CD4-positive, alpha-beta T cell (primary cell): ENCODE results near the gene MCUB. TPM values are rescaled to one million over a fixed set of nuclear protein-coding genes. Genes with fewer than 3 reads are reported as not detected.
"Not testable (repeated sequence)": the region's sequence is repeated elsewhere in the genome, so short reads cannot be mapped to it uniquely, and the experiment has no call there.

ENCODE experiments used
- ATAC-seq: fragments of 200-7000 bp; cut with Tn5 transposase; one replicate; pipeline ENCODE4 v1.10.0; 2022; ENCODE audit warnings: mild to moderate bottlenecking; ENCODE audit not compliant: poor library complexity
- CTCF ChIA-PET: fragments of 350-600 bp; sonication (Branson Sonifier 250); formaldehyde crosslinking; loops from one replicate; lab custom pipeline; 2021; ENCODE audit warnings: antibody characterized with exemption, inconsistent platforms; lab: Charles Lee
- POLR2A ChIA-PET: fragments of 350-600 bp; sonication (Branson Sonifier 250); formaldehyde crosslinking; loops from one replicate; lab custom pipeline; 2021; ENCODE audit warnings: antibody characterized with exemption, inconsistent platforms; lab: Charles Lee
- DNase-seq, 14 experiments: peaks; one replicate each; pipeline ENCODE4 v3.0.0-alpha.2; 2013 to 2020; ENCODE audit warnings: mixed read lengths in 2 of 14
- H3K27ac ChIP-seq, 2 donors: one replicate each; pipeline versions ENCODE4 v1.5.1 to v1.7.0; 2013; ENCODE audit warnings: low read length in 2 of 2, low read depth in 1 of 2, mild to moderate bottlenecking in 1 of 2
- H3K27me3 ChIP-seq, 2 experiments: 1 replicate in 1 of 2; 2 replicates in 1 of 2; pipeline versions ENCODE4 v1.6.1 to v1.7.0; 2013; ENCODE audit warnings: low read length in 2 of 2, control low read depth in 1 of 2, mild to moderate bottlenecking in 1 of 2, moderate library complexity in 1 of 2; ENCODE audit not compliant: insufficient read depth in 2 of 2, control insufficient read depth in 1 of 2
- H3K36me3 ChIP-seq: one replicate; pipeline ENCODE4 v1.6.1; 2013; ENCODE audit warnings: low read length, control low read depth; ENCODE audit not compliant: insufficient read depth
- H3K4me1 ChIP-seq: one replicate; pipeline ENCODE4 v1.6.1; 2013; ENCODE audit warnings: low read length, control low read depth; ENCODE audit not compliant: insufficient read depth
- H3K4me3 ChIP-seq: one replicate; pipeline ENCODE4 v1.5.1; 2013; ENCODE audit warnings: mild to moderate bottlenecking, low read length, moderate library complexity
- H3K9me3 ChIP-seq, 2 experiments: 1 replicate in 1 of 2; 2 replicates in 1 of 2; pipeline versions ENCODE4 v1.6.1 to v1.7.0; 2013; ENCODE audit warnings: low read length in 2 of 2, mild to moderate bottlenecking in 2 of 2, control low read depth in 1 of 2, moderate library complexity in 1 of 2; ENCODE audit not compliant: control insufficient read depth in 1 of 2, insufficient read depth in 1 of 2
- H3K27ac Mint-ChIP-seq: one replicate; pipeline ENCODE4 v1.8.0; 2020; ENCODE audit warnings: mixed read lengths
- H3K27me3 Mint-ChIP-seq: one replicate; pipeline ENCODE4 v1.8.0; 2021; ENCODE audit warnings: mixed read lengths
- H3K36me3 Mint-ChIP-seq: one replicate; pipeline ENCODE4 v1.8.0; 2021; ENCODE audit warnings: low read depth, mixed read lengths
- H3K4me1 Mint-ChIP-seq: one replicate; pipeline ENCODE4 v1.8.0; 2021; ENCODE audit warnings: low read depth, mixed read lengths
- H3K4me3 Mint-ChIP-seq: one replicate; pipeline ENCODE4 v1.8.0; 2020; ENCODE audit warnings: mild to moderate bottlenecking, mixed read lengths
- H3K9me3 Mint-ChIP-seq: one replicate; pipeline ENCODE4 v1.8.0; 2020; ENCODE audit warnings: mixed read lengths
- intact Hi-C, 2 experiments: fragments of 100-400 bp; cut with DNase I in 1 of 2; cut with micrococcal nuclease in 1 of 2; formaldehyde crosslinking; loops; one replicate each; pipeline versions ENCODE4 v1.15.1 to v1.9.0; 2023 to 2025; cut with DNase I, micrococcal nuclease
- total RNA-seq, 174 experiments: library from RNA in 2 of 174; stranded (reverse) in 2 of 174; gene quantifications; one replicate each; pipeline ENCODE4 v1.2.3 and lab custom pipeline; 2021 to 2026
- TF ChIP-seq, protein P1 (sequence below): fragments of 200-600 bp; IDR thresholded peaks from one replicate; pipeline ENCODE4 v1.8.0; 2022; ENCODE audit warnings: antibody characterized with exemption, mild to moderate bottlenecking

The MCUB gene
- total RNA-seq, 2 experiments from 2014 or later: 98.1 to 108 TPM

- Mint-ChIP-seq H3K27ac (peak overlapping the region; percentile 71), H3K4me3 (no peak overlapping the region), H3K36me3 (peaks cover 71% of the 10 kb centered on the region), H3K27me3 (no peaks in the 10 kb centered on the region), H3K4me1 (peaks cover 36% of the 10 kb centered on the region), H3K9me3 (peaks cover 2% of the 10 kb centered on the region)
- TF ChIP-seq, protein P1, sequence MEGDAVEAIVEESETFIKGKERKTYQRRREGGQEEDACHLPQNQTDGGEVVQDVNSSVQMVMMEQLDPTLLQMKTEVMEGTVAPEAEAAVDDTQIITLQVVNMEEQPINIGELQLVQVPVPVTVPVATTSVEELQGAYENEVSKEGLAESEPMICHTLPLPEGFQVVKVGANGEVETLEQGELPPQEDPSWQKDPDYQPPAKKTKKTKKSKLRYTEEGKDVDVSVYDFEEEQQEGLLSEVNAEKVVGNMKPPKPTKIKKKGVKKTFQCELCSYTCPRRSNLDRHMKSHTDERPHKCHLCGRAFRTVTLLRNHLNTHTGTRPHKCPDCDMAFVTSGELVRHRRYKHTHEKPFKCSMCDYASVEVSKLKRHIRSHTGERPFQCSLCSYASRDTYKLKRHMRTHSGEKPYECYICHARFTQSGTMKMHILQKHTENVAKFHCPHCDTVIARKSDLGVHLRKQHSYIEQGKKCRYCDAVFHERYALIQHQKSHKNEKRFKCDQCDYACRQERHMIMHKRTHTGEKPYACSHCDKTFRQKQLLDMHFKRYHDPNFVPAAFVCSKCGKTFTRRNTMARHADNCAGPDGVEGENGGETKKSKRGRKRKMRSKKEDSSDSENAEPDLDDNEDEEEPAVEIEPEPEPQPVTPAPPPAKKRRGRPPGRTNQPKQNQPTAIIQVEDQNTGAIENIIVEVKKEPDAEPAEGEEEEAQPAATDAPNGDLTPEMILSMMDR: no peak
- peak overlapping the region; percentile 13 to 14 for H3K27ac ChIP-seq
- no peaks in the 10 kb centered on the region for H3K27me3 ChIP-seq
- ChIA-PET POLR2A (interaction anchor here (0.6 to 1.1 kb wide), 2 partner anchors 58 to 197 kb away, joined by 3 to 4 read pairs; no protein-coding TSS in a partner anchor), CTCF (no interaction called here)
- peak in 1 of 14 experiments; percentile 21 for DNase-seq
- no peak overlapping the region for H3K4me3 ChIP-seq
- intact Hi-C loops: loop anchor here in 1 of 2 experiments (1.0 kb wide), 1 partner anchor 149 kb away; no protein-coding TSS in a partner anchor
- H3K36me3 ChIP-seq: peaks cover 19% of the 10 kb centered on the region
- peaks cover 0 to 13% of the 10 kb centered on the region in 2 experiments for H3K9me3 ChIP-seq
- no peaks in the 10 kb centered on the region for H3K4me1 ChIP-seq
- ATAC-seq: no peak
These were observed 116.8 kb downstream of the MCUB start for GRCh38 chr4:109676886-109677285.

DNA sequence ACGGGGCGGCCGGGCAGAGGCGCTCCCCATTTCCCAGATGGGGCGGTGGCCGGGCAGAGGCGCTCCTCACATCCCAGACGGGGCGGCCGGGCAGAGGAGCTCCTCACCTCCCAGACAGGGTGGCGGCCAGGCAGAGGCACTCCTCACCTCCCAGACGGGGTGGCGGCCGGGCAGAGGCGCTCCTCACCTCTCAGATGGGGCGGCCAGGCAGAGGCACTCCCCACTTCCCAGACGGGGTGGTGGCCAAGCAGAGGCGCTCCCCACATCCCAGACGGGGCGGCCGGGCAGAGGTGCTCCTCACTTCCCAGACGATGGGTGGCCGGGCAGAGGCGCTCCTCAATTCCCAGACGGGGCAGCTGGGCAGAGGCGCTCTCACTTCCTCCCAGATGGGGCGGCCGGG, 118.4 kb downstream of the MCUB start:
- H3K4me1 Mint-ChIP-seq: peaks cover 44% of the 10 kb centered on the region
- H3K27ac Mint-ChIP-seq, ATAC-seq, H3K9me3 Mint-ChIP-seq, H3K4me3 Mint-ChIP-seq, intact Hi-C loops, DNase-seq, H3K27me3 ChIP-seq, H3K27me3 Mint-ChIP-seq, CTCF ChIA-PET, H3K27ac ChIP-seq, H3K4me1 ChIP-seq, POLR2A ChIA-PET, H3K4me3 ChIP-seq: not testable (repeated sequence)
- Histone ChIP-seq H3K36me3 (peaks cover 27% of the 10 kb centered on the region), H3K9me3 (peaks cover 0 to 13% of the 10 kb centered on the region in 2 experiments)
- H3K36me3 Mint-ChIP-seq: peaks cover 71% of the 10 kb centered on the region

GRCh38 chr4:109678925-109679324, 118.9 kb downstream of the MCUB start:
- H3K9me3 Mint-ChIP-seq, DNase-seq, ATAC-seq, H3K4me3 Mint-ChIP-seq, intact Hi-C loops, H3K27me3 ChIP-seq, H3K4me1 ChIP-seq, H3K4me3 ChIP-seq, H3K27ac ChIP-seq, POLR2A ChIA-PET, H3K27ac Mint-ChIP-seq, H3K27me3 Mint-ChIP-seq, CTCF ChIA-PET: not testable (repeated sequence)
- H3K36me3 Mint-ChIP-seq: peaks cover 71% of the 10 kb centered on the region
- peaks cover 0 to 13% of the 10 kb centered on the region in 2 experiments for H3K9me3 ChIP-seq
- peaks cover 47% of the 10 kb centered on the region for H3K4me1 Mint-ChIP-seq
- peaks cover 27% of the 10 kb centered on the region for H3K36me3 ChIP-seq

GRCh38 chr4:109682875-109683274, 122.8 kb downstream of the MCUB start:
- TF ChIP-seq, protein P1: no peak
- peak overlapping the region in 1 of 2 donors; percentile 31 for H3K27ac ChIP-seq
- intact Hi-C loops: no loop called here
- ChIA-PET CTCF (no interaction called here), POLR2A (interaction anchor here (1.3 kb wide), 1 partner anchor 18 kb away, joined by 3 read pairs; no protein-coding TSS in a partner anchor)
- Mint-ChIP-seq H3K27ac (peak overlapping the region; percentile 79), H3K27me3 (no peaks in the 10 kb centered on the region), H3K9me3 (no peaks in the 10 kb centered on the region), H3K4me1 (peaks cover 29% of the 10 kb centered on the region), H3K4me3 (no peak overlapping the region), H3K36me3 (peaks cover 76% of the 10 kb centered on the region)
- no peak overlapping the region for H3K4me3 ChIP-seq
- peaks cover 0 to 13% of the 10 kb centered on the region in 2 experiments for H3K9me3 ChIP-seq
- H3K4me1 ChIP-seq: no peaks in the 10 kb centered on the region
- ATAC-seq (no peak), DNase-seq (no peak)
- H3K36me3 ChIP-seq: peaks cover 57% of the 10 kb centered on the region
- no peaks in the 10 kb centered on the region for H3K27me3 ChIP-seq
